GM21515 (cell line): Measurements from ENCODE around the gene FZD4.
"Not testable (repeated sequence)": the region's sequence is repeated elsewhere in the genome, so short reads cannot be mapped to it uniquely, and the experiment has no call there.

Experiments used
- ATAC-seq: cut with Tn5 transposase; IDR thresholded peaks from one replicate; pipeline ENCODE4 v1.9.1; 2021; ENCODE audit not compliant: unreplicated experiment

The FZD4 gene

DNA sequence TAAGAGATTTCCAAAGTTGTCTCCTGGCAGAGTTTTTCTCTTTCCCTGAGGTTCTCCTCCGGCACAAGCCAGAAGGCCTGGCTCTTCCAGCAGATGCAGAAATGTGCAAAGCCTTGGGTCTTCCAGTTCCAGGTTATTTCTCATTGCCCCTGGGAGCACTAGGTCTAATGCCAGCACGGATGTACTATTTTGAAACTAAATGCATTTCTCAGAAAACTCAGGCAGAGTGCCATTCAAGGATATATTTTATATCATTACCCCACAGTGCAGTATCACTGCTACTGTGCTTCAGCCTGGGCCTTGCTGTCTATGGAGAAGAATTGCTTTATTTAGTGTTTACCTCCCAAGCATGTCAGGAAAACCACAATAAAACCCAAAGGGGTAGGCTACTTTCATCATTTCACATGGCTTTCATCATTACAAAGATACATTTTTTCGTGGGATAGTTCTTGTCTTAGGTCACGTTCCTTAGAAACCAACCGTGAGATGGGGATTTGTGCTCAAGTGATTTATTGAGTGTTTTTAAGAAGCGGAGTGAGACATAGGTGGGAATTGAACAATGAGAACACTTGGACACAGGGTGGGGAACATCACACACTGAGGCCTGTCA, 22.4 kb upstream of the FZD4 start:
- no peak for ATAC-seq

DNA sequence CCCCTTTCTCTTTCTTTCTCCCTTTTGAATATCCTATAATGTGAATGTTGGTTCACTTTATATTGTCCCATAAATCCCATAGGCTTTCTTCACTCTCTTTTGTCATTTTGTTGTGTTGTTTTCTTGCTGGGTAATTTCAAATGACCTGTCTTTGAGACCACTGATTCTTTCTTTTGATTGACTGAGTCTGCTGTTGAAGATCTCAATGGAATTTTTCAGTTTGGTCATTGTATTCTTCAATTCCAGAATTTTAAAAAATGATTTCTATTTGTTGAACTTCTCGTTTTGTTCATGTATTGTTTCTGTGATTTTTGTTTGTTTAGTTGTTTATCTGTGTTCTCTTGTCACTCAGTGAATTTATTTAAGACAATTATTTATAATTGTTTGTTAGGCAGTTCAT, 17.5 kb upstream of the FZD4 start:
- ATAC-seq: no peak

- no peak for ATAC-seq
These were observed 14.1 kb upstream of the FZD4 start for GRCh38 chr11:86969258-86969657.

DNA sequence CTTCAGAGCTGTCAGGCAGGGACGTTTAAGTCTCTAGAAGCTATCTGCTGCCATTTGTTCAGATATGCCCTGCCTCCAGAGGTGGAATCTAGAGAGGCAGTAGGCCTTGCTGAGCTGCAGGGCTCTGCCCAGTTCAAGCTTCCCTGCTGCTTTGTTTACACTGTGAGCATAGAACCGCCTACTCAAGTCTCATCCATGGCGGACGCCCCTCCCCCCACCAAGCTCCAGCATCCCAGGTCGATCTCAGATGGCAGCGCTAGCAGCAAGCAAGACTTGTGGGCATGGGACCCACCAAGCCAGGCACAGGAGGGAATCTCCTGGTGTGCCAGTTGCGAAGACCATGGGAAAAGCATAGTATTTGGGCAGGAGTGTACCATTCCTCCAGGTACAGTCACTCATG, 12.4 kb upstream of the FZD4 start:
- not testable (repeated sequence) for ATAC-seq

GRCh38 chr11:86957976-86958646, 2.9 kb upstream of the FZD4 start:
- ATAC-seq: no peak

GRCh38 chr11:86956905-86957195, 1.7 kb upstream of the FZD4 start:
- no peak for ATAC-seq

DNA sequence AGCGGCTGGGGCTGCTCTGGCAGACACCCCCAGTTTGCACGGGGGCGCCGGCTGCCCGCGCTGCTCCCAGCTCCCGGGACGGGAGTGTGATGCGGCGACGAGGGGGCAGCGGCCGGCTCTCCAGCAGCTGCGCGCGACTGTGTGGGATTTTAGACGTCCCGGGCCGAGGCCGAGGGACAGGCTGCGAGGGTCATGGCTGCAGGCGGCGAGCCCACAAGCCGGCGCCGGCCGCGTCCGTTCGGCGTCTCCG, 159 bp downstream of the FZD4 start:
- peak; percentile 8 for ATAC-seq

DNA sequence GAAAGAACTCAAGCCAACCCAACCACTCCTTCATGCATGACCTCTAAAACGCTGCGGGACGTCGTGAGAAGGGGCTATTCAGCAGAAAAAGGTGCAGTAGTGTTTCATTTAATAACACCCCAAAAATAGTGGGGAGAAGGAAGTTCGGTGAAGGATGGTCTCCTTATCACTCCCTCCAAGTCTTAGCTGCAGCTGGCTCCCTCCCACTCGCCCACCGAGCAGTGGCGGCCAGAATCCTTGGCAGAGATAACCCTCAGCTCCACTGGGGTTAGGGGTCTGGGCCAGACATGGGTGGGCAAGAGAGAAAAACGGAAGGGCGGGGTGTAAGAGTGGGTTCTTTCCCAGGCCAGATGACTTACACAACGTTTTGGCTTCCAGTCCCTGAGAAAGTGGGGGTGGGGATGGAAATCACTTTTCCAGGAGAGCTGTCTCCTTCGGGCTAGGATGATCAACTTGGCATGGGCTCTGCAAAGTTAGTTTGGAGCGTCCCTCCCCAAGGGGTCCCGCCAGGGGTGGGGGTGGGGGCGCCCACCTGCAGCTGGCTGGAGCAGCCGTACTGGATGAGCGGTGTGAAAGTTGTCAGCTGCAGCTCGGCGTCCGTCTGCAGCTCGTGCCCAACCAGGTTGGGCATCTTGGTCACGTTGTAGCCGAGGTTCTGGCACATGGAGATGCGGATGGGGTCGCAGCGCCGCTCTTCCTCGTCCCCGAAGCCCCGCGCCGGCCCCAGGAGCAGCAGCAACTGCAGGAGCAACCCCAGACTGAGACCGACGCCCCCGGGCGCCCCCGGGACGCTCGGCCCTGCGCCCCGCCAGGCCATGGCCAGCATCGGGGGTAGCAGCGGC, 705 bp downstream of the FZD4 start:
- no peak for ATAC-seq

DNA sequence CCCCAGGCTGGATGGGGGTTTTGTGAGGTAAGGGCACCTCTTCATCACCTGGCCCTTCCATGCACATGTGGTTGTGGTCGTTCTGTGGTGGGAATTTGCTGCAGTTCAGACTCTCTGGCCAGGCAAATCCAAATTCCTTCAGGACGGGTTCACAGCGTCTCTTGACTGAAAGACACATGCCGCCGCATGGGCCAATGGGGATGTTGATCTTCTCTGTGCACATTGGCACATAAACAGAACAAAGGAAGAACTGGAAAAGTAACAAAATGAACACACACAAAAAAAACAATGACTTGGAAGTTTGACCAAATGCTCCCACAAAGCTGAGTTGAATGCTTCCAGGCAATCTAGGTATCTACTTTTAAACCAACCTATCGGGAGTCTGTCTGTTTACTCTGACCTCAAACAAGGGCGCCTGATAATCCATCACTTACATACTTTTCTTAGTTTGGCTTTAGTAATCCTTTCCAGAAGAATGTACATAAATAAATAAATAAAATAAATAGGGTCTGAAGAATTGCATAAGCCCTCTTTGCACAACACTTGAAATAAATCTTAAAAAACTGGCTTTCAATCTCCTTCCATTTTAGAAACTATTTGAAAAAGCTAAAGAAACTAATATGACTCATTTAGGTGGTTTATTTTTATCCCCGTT, 2.8 kb downstream of the FZD4 start:
- ATAC-seq: no peak

DNA sequence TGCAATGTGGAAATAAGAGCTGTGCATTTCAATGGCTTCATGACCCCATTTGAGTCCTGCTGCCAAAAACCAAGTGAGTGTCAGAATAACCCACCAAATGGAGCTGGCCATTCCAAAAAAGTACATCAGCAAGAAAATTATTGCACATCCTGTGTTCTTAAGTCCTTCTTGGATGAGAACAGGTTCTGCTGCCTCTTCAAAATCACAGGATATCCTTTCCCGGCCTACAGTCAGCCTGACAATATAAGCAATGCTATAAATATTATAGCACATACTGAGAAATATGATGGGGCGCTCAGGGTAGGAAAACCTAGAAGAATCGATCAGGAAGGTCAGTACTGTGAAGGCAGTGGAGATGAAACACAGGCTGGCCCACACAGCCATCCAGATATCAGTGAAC, 3.5 kb downstream of the FZD4 start:
- ATAC-seq: no peak

DNA sequence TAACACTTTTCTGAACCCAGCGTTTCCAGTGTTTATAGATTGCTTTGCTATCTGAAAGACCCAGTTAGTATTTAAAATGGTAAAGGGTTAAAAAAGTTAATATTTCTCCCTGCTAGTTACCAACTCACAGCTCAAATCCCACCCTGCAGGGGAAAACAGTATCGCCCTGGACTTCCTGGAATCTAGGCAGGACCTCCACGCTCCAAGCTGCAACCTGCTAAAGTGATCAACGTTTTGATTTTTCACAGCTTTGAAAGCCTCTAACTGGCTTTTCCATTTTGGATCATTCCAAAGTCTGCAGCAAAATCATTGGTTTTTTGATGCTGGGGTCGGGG, 4.6 kb downstream of the FZD4 start:
- no peak for ATAC-seq

DNA sequence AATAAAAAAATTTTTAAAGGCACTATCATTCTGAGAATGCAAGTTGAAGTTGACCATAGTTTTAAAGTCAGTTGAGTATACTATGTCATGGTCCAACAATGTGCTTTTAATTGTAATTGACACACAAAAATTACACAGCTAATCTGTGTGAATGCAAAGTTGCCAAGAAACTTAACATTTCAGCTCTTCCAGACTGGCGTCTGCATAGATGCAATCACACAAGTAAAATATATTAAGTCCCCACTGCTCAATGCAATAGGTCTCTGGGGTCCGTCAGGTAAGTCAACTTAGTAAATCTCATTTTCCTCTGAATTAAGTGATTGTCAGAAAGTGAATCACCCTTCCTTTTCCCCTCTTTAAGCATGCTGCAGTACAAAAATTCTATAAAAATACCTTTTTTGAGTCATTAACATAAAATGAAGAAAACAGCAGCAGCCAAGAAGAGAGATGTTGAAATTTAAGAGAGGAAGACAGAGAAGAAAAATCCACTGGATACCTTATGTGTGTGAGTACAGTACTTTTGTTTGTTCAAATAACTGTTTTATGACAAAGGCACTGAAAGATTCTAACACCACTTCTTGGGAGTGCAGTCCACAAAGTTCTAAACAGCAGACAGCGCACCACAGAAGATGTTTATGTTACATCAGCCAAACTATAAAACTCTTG, 5.1 kb downstream of the FZD4 start:
- ATAC-seq: no peak

- ATAC-seq: no peak
These were observed 6.5 kb downstream of the FZD4 start for GRCh38 chr11:86948733-86949132.

- no peak for ATAC-seq
These were observed 7.7 kb downstream of the FZD4 start for GRCh38 chr11:86947541-86947940.

DNA sequence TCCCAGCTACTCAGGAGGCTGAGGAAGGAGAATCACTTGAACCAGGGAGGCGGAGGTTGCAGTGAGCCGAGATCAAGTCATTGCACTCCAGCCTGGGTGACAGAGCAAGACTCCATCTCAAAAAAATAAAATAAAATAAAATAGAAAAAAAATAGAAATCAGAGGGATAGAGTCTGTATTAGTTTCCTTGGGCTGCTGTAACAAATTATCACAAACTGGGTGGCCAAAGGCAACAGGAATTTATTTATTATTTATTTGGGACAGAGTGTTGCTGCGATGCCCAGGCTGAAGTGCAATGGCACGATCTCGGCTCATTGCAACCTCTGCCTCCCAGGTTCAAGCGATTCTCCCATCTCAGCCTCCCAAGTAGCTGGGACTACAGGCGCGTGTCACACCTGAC, 11.7 kb downstream of the FZD4 start:
- not testable (repeated sequence) for ATAC-seq

GRCh38 chr11:86941871-86942599, 13.2 kb downstream of the FZD4 start:
- ATAC-seq: no peak

DNA sequence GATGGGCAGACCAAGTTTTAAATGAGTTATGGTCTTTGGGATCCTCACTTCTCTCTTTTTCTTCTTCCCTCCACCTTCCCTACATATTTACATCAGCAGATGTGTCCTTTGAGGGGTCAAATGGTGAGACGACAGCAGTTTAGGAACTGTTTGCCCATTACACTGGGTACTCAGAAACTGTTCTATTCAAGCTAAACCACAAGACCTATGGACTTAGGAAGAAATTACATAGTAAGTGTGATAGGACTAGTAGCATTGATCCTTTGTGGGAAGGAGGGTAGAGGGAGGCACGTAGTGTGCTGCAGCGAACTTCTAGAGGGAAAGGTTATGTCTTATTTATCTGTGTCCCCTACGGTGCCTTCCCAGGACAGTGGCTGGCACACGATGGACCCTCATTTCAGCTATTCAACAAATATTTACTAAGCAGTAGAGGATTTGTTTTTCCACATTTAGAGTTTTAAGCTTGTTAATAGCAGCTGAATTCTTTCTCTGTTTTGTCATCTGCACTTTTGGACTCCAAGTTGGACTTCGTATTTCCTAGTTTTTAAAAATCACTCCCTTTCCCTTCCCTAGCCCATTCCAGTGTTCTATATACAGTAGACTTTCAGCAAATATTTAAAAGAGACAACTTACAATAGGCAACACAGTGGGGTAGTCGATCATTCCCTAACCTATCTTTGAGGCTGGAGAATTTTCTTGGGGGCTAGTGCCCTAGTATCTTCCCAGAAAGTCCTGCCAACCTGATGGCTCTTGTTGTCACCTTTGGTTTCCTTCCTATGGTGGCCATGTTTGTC, 13.9 kb downstream of the FZD4 start:
- ATAC-seq: no peak

- ATAC-seq: no peak
These were observed 14.9 kb downstream of the FZD4 start for GRCh38 chr11:86940122-86940777.
